Endometrial microvascular endothelial cells (primary cell): Measurements from ENCODE around the gene PTEN. TPM values are rescaled to one million over a fixed set of nuclear protein-coding genes. Genes with fewer than 3 reads are reported as not detected.
"Not testable (repeated sequence)": the region's sequence is repeated elsewhere in the genome, so short reads cannot be mapped to it uniquely, and the experiment has no call there.

Experiments used
- in situ Hi-C: cut with HindIII; loops from 2 replicates; pipeline ENCODE4 v1.10.0; 2017; ENCODE audit warnings: low sequenced_read_pairs, low pct_unique_long_range_greater_than_20kb; ENCODE audit errors: inconsistent ontology term
- total RNA-seq: library from RNA; depleted of rRNA; stranded (reverse); fragments of >200 nt; gene quantifications from one replicate; pipeline ENCODE4 v1.2.3, GENCODE V29; 2015; ENCODE audit errors: inconsistent ontology term

Gene PTEN
- 29.6 TPM for total RNA-seq

DNA sequence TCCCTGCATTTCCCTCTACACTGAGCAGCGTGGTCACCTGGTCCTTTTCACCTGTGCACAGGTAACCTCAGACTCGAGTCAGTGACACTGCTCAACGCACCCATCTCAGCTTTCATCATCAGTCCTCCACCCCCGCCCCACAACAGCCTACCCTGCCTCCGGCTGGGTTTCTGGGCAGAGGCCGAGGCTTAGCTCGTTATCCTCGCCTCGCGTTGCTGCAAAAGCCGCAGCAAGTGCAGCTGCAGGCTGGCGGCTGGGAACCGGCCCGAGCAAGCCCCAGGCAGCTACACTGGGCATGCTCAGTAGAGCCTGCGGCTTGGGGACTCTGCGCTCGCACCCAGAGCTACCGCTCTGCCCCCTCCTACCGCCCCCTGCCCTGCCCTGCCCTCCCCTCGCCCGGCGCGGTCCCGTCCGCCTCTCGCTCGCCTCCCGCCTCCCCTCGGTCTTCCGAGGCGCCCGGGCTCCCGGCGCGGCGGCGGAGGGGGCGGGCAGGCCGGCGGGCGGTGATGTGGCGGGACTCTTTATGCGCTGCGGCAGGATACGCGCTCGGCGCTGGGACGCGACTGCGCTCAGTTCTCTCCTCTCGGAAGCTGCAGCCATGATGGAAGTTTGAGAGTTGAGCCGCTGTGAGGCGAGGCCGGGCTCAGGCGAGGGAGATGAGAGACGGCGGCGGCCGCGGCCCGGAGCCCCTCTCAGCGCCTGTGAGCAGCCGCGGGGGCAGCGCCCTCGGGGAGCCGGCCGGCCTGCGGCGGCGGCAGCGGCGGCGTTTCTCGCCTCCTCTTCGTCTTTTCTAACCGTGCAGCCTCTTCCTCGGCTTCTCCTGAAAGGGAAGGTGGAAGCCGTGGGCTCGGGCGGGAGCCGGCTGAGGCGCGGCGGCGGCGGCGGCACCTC, at the start of gene PTEN, which contains the start of gene KLLN:
Gene PTEN (plus strand): TSS at position 573 of the 891 bp plus-strand sequence. CDS start 845 bp downstream, outside the sequence.
Gene KLLN (minus strand): TSS at position 481 of the 891 bp plus-strand sequence. CDS start 1,046 bp downstream, outside the sequence.
- in situ Hi-C loops, result loop anchor here (25.0 kb wide), 2 partner anchors 99 to 374 kb away; no protein-coding TSS in a partner anchor

DNA sequence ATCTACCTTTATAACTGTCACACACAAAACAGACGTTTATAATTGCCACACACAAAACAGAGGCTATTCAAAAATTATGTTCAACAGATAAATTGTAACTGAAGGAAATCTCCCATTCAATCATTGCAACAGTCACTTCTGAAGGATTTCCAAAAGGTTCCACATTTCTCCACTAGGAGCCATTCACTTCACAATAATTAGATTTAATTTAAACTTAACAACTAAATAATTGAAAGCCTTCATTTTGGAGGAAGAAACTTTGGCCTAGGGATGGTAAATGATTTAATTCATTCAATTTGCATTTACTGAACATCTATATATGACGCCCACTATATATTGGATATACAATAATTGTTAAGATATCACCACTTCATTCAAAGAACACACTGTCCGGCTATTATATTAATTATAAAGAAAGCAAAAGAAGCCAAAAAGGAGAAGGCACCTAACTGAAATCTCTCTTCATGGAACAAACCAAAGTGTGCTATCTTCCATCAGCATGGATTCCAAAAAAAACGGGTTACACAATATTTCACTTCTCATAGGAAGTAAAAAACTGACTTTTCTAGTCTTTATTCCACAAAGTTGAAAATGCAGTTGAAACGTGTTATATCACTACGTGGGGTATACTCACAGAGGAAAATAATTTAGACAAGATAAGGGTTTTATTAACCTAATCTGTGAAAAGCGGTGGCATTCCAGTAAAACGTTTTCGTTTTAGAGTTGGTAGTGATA, 47.1 kb upstream of the PTEN start:
- in situ Hi-C loops, result no loop called here

DNA sequence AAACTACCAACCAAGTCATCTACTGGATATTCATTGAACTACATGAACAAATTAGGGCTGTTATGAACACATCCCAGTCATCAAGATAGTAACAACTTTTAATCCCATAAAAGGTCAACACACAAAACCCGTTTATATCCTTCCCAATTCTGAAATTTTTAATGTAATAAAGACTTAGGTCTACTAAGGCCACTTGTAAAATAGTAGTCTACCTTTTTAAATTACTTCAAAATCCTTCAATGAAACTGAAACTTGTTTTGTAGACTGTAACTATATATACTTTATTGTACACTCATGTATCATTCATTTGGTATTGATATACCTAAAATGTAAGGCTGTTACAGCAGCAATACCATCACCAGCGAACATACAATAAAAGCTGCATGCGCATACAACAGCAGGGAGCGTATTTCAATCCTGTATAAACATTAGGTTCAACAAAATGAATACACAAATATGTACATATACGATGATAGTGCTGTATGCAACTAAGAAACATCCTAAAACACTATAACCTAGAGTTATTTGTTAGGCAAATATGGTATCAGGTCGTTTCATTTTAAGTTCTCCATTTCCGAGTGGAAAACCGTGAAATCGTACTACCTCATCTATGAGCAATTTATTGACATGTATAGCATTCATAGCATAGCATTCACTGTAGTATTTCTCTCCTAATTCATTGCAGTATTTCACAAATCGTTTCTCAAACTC, 46.4 kb upstream of the PTEN start:
- in situ Hi-C loops, result no loop called here

DNA sequence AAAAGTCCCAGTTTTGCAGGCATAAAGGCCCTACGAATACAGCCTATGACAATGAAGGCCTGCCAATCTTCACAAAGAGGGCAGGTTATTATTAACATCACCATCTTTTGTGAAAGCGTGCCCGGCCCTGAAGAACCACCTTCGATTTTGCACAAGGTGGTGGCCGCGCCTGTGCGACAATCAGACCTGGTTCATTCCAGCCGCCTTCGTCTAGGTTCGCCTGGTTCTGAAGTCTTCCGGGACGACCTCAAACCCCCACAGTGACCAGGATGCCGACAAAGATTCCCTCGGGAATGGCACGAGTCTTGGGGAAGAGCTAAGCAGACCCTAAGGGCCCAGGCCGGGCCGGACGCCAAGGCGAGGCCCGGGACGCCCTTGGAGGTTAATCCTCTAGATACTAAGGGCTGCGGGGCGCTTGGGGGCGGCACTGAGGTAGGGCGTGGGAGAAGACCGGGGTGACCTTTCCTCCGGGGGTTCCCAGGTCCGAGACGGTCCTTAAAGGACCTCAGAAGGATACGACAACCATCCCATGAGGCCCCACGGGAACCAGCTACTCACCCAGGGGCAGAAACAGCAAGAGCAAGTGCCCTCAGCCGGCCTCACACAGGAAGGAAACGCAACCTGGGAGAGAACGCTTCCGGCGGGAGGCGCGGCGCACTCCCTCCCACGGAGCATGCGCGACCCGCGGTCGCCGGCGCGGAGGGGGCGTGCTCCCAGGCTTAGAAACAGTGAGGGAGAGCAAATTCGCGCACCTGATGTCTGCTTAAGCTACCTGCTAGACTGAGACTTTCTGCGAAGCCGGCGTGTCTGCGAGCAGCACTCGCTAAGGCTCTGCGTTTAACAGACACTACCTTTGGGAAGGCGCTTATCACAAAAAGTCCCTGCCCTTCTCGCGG, 45.6 kb upstream of the PTEN start, which contains the start of gene ATAD1:
Gene ATAD1 (minus strand): TSS at position 618 of the 896 bp plus-strand sequence. CDS start 3,627 bp downstream, outside the sequence.
- in situ Hi-C loops, result no loop called here

- in situ Hi-C loops, result no loop called here
These were observed 44.7 kb upstream of the PTEN start for GRCh38 chr10:87818505-87819288.

DNA sequence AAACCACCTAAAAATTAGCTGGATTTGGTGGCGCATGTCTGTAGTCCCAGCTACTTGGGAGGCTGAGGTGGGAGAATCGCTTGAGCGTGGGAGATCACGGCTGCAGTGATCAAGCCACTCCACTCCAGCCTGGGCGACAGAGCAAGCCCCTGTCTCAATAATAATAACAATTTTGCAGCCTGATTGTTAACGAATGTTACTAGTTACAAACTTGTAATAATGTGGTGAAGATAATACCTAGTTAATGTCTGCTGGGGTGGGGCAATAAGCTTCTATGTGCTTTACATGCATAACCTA, 44.2 kb upstream of the PTEN start:
- in situ Hi-C loops, result no loop called here

DNA sequence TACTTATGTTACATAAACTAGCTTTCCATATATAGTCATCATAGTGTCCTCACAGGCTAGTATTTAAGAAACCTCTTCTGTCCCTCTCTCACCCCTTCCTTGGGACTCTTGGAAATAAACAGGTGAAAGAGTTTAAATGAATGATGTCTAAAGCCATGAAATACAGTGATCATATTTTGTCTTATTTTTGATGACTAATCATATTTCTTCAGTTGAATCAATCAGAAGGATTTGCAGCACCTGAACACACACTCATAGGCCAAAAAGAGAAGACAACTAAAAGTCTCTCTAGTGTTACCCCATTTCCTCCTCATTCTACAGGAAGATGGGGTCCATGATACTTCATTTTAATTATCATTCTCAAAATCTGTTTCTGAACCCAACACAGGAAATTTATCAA, 36.8 kb upstream of the PTEN start:
- in situ Hi-C loops, result no loop called here

GRCh38 chr10:87827681-87828080, 35.7 kb upstream of the PTEN start:
- in situ Hi-C loops, result no loop called here

GRCh38 chr10:87829051-87829450, 34.4 kb upstream of the PTEN start:
- in situ Hi-C loops, result not testable (repeated sequence)

GRCh38 chr10:87829986-87830729, 33.3 kb upstream of the PTEN start:
- in situ Hi-C loops, result no loop called here

DNA sequence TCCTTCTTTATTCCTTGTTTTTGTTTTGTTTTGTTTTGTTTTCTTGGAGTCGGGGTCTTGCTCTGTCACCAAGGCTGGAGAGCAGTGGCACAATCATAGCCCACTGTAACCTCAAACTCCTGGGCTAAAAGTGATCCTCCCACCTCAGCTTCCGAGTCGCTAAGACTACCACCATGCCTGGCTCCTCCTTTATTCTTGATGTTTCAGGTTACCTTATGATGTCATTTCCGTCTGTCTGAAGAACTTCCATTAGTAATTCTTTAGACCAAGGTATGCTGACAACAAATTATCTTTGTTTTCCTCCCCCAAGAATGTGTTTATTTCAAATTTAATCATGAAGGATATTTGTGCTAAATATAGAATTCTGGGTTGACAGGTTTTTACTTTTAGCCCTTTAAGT, 27.3 kb upstream of the PTEN start:
- in situ Hi-C loops, result no loop called here

- in situ Hi-C loops, result no loop called here
These were observed 26.0 kb upstream of the PTEN start for GRCh38 chr10:87837445-87837844.

GRCh38 chr10:87838650-87839049, 24.8 kb upstream of the PTEN start:
- in situ Hi-C loops, result no loop called here

DNA sequence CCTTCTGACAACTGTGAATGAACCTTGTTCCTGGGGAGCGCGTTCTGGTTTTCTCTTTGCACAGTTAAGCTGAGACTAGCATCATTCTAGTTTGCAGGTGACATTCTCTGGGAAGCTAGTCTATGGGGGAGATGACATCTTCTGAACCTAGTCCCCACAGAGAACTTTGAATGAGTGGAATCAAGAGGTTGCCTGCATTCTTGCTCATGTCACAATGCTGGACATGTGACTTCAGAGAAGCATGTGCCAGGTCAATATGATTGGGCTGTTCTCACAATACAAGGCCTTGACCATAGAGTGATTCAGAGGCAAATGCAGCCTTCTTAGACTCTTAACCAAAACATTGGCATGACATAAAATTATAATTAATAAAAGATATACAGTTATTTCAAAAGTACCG, 22.2 kb upstream of the PTEN start:
- in situ Hi-C loops, result no loop called here

DNA sequence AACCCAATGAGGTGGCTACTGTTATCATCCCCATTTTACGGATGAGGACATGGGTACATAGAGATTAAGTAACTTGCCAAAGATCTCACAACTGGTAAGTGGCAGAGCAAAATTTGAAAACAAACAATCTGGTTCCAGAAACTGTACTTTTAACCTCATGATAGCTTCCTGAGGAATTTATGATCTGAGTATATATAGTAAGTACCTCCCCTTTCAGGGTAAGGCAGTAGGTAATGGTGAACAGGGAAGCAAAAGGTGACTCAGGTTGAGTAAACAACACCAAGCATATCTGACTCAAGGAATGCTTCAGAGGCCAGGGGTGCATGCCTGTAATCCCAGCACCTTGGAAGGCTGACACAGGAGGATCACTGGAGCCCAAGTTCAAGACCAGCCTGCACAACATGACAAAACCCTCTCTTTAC, 21.2 kb upstream of the PTEN start:
- in situ Hi-C loops, result no loop called here

DNA sequence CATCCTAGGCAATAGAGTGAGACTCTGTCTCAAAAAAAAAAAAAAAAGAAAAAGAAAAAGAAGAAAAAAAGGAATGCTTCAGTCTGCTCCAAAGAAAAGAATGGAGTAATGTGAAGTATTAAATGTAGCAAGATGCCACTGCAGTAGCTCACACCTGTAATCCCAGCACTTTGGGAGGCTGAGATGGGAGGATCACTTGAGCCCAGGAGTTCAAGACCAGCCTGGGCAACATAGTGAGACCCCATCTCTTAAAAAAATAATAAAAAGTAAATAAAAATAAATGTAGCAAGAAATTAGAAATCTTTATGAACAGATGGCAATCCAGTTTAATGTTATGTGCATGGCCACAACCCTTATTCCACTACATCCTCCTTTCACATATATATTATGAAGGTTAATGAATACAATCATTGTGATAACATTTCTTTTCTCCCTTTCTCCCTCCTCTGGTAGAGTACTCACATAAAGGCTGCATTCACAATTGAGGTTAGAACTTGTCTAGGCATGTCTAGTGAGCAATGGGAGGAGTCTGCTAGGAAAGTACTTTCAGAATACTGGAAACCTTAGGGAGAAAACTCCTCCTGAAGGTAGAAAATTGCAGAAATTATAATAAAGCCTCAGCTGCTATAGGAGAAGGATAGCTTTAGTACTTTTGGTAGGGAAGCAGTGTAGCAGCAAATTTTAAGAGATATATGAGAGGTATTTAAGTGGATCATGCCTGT, 20.5 kb upstream of the PTEN start:
- in situ Hi-C loops, result no loop called here
